Femur (tissue), 1 donor: ENCODE measurements around the gene CELA2B.
"Not testable (repeated sequence)": the region's sequence is repeated elsewhere in the genome, so short reads cannot be mapped to it uniquely, and the experiment has no call there.

Experiments
- DNase-seq: peaks from one replicate; pipeline ENCODE4 v3.0.0-alpha.2; 2017

The CELA2B gene

GRCh38 chr1:15469361-15469760 is 6.5 kb upstream of the CELA2B start:
- no peak for DNase-seq

GRCh38 chr1:15469821-15470448 is 6.0 kb upstream of the CELA2B start:
- DNase-seq = peak; percentile 81

GRCh38 chr1:15471067-15471466 is 4.8 kb upstream of the CELA2B start:
- not testable (repeated sequence) for DNase-seq

GRCh38 chr1:15471723-15472122 is 4.2 kb upstream of the CELA2B start:
- not testable (repeated sequence) for DNase-seq

GRCh38 chr1:15472587-15472986 is 3.3 kb upstream of the CELA2B start:
- DNase-seq = no peak

- no peak for DNase-seq
These were observed 1.0 kb downstream of the CELA2B start for GRCh38 chr1:15476927-15477326.

- no peak for DNase-seq
These were observed 1.8 kb downstream of the CELA2B start for GRCh38 chr1:15477646-15478212.

GRCh38 chr1:15479654-15480347 is 3.9 kb downstream of the CELA2B start:
- DNase-seq = no peak

- DNase-seq = not testable (repeated sequence)
These were observed 6.6 kb downstream of the CELA2B start for GRCh38 chr1:15482455-15482854.

GRCh38 chr1:15482983-15483543 is 7.2 kb downstream of the CELA2B start:
- not testable (repeated sequence) for DNase-seq

- no peak for DNase-seq
These were observed 8.1 kb downstream of the CELA2B start for GRCh38 chr1:15483971-15484370.

GRCh38 chr1:15484443-15484842 is 8.5 kb downstream of the CELA2B start:
- DNase-seq = not testable (repeated sequence)

GRCh38 chr1:15485636-15486035 is 9.7 kb downstream of the CELA2B start:
- no peak for DNase-seq

GRCh38 chr1:15486844-15487610 is 11.1 kb downstream of the CELA2B start:
- not testable (repeated sequence) for DNase-seq

GRCh38 chr1:15488371-15488770 is 12.5 kb downstream of the CELA2B start:
- DNase-seq = no peak

- peak; percentile 85 for DNase-seq
These were observed 13.3 kb downstream of the CELA2B start for GRCh38 chr1:15489052-15489736.

- DNase-seq = not testable (repeated sequence)
These were observed 15.1 kb downstream of the CELA2B start for GRCh38 chr1:15491010-15491409.

- DNase-seq = no peak
These were observed 16.7 kb downstream of the CELA2B start for GRCh38 chr1:15492596-15492995.

- no peak for DNase-seq
These were observed 18.0 kb downstream of the CELA2B start for GRCh38 chr1:15493869-15494390.

- no peak for DNase-seq
These were observed 24.6 kb downstream of the CELA2B start for GRCh38 chr1:15500184-15501178.
